IMR-90 (cell line): ENCODE results near the gene NIPA2.

Experiments used
- BHLHE40 ChIP-seq: fragments of 150-350 bp; IDR thresholded peaks from 2 replicates; pipeline ENCODE4 v1.6.1; 2016; ENCODE audit warnings: mild to moderate bottlenecking, low read depth, low read length
- CEBPB ChIP-seq: IDR thresholded peaks from 2 replicates; pipeline ENCODE4 v1.6.1; 2012; ENCODE audit warnings: low read depth, low read length, improper control_type of control experiment
- CTCF ChIP-seq: conservative IDR thresholded peaks from 2 replicates; pipeline ENCODE4 v1.5.1; 2012; ENCODE audit warnings: mild to moderate bottlenecking, low read depth, low read length, improper control_type of control experiment

- TF ChIP-seq CTCF: no peak
- no peak for TF ChIP-seq CEBPB
- no peak for TF ChIP-seq BHLHE40
These were observed 32.4 kb downstream of the NIPA2 start for GRCh38 chr15:22870865-22871264.
